OCI-M1 (cell line): ENCODE results near the gene TST.
"Not testable (repeated sequence)": the region's sequence is repeated elsewhere in the genome, so short reads cannot be mapped to it uniquely, and the experiment has no call there.

Experiments
- DNase-seq: peaks from one replicate; lab custom pipeline; 2025; lab: John Stamatoyannopoulos, UW

The TST gene

GRCh38 chr22:37014415-37014806 is 4.8 kb downstream of the TST start:
- DNase-seq: no peak

DNA sequence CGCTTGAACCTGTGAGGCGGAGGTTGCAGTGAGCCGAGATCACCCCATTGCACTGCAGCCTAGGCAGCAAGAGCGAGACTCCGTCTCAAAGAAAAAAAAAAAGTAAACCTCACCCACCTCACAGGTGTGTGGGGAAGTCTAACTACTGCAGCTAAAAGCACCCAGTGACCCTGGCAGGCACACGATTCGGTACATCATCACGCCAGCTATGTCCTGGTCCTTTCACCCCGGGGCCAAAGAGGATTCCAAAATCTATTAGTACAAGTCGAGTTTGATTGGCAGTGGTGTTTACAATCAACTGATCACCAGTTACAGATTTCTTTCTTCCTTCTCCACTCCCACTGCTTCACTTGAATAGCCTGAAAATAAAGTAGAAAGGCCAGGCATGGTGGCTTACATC is 6.3 kb downstream of the TST start:
- no peak for DNase-seq

DNA sequence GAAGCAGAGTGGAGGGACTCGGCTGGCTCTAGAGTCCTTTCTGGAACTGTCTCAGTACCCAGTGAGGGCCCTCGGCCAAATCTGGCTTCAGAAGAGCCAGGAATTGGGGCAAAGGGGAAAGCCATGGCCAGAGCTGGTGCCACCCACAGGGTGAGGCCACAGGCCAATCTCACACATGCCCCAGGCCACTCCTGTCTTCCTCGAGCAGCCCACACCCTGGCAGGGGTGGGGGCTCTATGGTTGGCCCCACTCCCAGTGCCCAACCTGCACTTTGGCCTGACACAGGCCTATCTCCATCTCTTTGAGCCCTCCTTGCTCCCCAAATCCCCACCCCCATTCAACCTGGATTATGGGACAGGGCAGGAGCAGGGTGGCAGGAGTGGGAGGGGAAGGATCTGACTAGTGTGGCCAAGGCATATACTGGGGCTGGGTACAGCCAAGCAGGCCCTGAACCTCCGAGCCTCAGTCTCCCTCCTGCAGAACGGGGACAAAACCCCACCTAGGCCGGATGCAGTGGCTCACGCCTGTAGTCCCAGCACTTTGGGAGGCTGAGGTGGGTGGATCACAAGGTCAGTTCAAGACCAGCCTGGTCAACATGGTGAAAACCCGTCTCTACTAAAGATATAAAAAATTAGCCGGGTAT is 6.9 kb downstream of the TST start:
- no peak for DNase-seq

- no peak for DNase-seq
Measured at GRCh38 chr22:37011472-37011871, 7.8 kb downstream of the TST start.

- no peak for DNase-seq
Measured at GRCh38 chr22:37010976-37011375, 8.3 kb downstream of the TST start.

DNA sequence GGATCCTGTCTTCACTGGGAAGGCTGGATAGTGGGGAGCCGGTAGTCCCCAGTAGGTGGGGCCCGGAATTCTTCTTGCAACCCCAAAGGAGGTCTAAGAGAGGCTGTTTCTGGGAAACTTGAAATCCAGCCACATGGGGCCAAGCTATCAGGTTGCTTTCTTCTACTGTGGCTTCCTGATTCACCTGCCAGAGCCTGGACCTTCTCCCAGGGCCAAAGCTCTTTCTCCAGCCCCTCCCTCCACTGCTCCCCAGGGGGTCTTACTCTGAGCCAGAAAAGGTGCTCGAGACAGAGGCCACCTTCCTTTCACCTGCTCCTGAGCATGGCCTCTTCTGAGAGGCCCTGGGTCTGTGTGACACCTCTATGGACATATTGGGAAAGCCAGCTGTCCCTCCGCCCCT is 9.1 kb downstream of the TST start:
- no peak for DNase-seq

GRCh38 chr22:37009490-37009889 is 9.8 kb downstream of the TST start:
- DNase-seq: no peak

GRCh38 chr22:37008365-37008764 is 10.9 kb downstream of the TST start:
- DNase-seq: peak; percentile 83

- DNase-seq: no peak
Measured at GRCh38 chr22:37007651-37008050, 11.6 kb downstream of the TST start.

DNA sequence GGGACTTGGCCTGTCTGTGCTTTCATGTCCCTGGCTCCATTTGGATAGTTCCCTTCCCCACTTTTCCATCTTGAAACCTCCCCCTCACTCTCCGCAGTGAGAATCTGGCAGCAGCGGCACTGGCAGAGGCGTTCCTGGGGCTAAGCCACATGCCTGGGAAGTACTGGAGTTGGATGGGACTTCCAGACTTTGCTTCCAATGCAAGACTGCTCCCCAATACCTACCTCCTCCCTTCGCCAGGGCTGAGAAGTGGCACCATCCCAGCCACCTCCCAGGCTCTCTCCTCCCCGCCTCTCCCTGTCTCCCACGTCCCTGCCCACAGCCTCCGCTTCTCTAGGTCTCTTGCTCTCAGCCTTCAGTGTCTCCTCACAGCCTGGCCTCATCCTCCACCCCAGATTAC is 16.6 kb downstream of the TST start:
- DNase-seq: no peak

GRCh38 chr22:37001826-37002225 is 17.4 kb downstream of the TST start:
- DNase-seq: no peak

GRCh38 chr22:37000676-37001534 is 18.3 kb downstream of the TST start:
- no peak for DNase-seq

- no peak for DNase-seq
Measured at GRCh38 chr22:36999463-36999862, 19.8 kb downstream of the TST start.

- DNase-seq: peak; percentile 37
Measured at GRCh38 chr22:36998620-36999351, 20.5 kb downstream of the TST start.

- DNase-seq: no peak
Measured at GRCh38 chr22:36997746-36998145, 21.5 kb downstream of the TST start.

DNA sequence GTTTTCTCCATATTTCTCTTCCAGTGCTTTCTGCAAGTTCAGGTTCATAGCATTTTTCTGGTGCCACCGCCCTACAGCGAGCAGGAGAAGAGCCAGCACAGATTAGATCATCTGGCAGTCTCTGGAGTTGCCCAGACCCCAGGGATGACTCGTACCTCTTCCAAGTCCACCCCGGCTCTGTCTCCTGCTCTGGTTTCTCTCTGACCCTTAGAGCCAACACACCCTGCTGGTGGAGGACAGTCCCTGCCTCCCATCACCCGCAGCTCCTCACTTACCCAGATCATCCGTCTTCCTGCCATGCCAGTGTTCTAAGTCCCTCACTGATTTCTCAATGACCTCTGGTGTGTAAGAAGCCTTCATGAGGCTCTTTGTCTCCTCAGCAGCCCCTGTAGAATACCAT is 28.0 kb downstream of the TST start:
- DNase-seq: no peak

- DNase-seq: no peak
Measured at GRCh38 chr22:36990457-36990856, 28.8 kb downstream of the TST start.

DNA sequence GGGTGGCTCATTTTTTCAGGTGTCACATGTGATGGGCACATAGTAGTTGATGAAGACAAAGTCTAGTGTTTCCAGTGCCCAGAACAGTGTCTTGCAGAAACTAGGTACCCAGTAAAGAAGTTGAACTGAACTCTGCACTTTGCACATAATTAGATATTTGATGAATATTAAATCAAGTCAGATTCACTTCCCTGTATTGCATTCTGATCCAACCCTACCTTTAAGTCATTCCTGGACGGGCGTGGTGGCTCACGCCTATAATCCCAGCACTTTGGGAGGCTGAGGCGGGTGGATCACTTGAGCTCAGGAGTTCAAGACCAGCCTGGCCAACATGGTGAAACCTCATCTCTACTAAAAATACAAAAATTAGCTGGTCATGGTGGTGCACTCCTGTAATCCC is 30.2 kb downstream of the TST start:
- not testable (repeated sequence) for DNase-seq

GRCh38 chr22:36988075-36988832 is 31.0 kb downstream of the TST start:
- no peak for DNase-seq

- peak; percentile 73 for DNase-seq
Measured at GRCh38 chr22:36986242-36986821, 32.9 kb downstream of the TST start.

GRCh38 chr22:36985211-36985889 is 33.9 kb downstream of the TST start:
- DNase-seq: no peak
